Hematopoietic multipotent progenitor cell treated with erythropoietin and hydrocortisone succinate and interleukin-3 and kit ligand, for 8 days (in vitro differentiated cells): Measurements from ENCODE around the gene KCNH4.
A peak's percentile ranks its signal among the peaks of the same experiment; 100 is the strongest.

Experiments
- DNase-seq: peaks from one replicate; pipeline ENCODE4 v3.0.0-alpha.2; 2015

KCNH4 gene

DNA sequence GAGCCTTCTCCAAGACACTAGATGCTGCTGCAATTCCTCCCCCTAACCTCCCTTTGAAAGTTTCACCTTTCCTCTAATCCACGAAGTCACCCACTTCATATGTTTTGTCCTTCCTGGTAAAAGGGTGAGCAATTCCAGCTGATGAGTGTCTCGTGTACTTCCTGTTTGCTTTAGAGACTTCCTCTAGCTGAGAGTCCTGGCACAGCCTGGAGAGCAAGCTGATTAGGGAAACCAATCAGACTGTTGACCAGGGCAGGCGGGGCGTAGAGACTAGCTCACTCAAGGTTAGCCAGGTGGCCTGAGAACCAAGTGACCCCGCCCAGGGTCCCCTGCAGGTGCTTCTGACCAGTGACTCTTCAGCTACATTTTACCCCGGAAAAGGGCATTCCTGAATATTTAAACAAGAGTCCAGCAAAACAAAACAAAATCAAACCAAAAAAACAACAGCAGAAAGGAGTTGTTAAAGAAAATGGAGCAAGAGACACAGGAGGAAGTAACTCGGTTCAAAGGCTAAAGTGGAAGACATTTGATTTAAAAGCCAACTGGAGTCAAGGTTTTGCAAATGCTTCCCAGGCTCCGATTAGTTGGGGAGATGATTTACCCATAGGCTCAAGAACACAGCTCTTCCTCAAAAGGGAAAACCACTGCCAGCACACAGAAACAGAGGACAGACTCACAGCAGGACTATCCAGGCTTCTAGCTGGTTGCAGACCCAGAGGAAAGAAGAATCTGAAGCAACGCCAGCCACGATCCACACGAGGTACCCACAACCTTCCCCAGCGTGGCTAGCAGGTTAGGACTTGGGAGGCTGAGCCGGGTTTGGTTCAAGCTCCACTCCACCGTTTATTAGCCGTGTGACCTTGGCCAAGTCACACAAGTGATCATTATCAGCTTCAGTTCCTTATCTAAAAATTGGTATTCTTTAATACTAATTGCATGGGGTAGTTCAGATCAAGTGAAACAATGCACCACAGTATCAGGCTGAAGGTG lies 45.0 kb downstream of the KCNH4 start:
- DNase-seq = peak; percentile 26

DNA sequence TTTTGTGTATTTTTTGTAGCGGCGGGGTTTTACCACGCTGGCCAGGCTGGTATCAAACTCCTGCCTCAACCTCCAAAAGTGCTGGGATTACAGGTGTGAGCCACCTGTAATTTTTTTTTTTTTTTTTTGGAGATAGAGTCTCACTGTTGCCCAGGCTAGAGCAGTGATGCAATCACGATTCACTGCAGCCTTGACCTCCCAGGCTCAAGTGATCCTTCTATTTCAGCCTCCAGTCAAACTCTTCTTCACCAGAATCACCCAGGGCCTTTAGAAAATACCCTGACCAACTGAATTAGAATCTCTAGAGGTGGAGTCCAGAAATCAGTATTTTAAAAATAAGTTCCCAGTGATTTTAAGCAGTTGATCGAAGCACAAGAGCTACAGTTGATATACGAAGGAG lies 45.8 kb downstream of the KCNH4 start:
- no peak for DNase-seq

DNA sequence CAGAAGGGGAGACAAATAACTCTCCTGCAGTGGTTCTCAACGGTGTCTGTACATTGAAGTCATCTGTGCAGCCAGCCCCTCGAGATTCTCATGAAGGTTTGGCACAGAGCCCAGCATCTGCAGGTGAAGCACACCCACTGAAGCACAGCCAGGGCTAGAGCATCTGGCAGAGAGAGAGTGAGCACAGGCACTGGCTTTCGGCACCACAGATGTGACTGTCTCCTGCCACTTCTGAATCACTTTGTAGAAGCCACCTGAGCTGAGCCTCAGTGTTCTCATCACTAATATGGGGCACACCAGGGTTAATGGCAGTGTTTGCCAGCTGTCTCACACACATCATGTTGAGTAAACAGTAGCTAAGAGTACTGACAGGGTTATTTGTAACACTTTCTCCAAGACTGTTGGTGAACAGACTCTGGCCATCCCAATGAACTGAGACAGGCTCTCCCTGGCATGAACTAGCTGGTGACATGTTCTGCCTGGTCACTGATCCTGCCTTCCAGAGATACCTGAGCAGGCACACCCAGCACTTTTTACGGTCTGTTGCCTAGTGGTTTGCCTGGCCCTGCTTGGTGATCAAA lies 47.4 kb downstream of the KCNH4 start:
- DNase-seq = peak; percentile 44

DNA sequence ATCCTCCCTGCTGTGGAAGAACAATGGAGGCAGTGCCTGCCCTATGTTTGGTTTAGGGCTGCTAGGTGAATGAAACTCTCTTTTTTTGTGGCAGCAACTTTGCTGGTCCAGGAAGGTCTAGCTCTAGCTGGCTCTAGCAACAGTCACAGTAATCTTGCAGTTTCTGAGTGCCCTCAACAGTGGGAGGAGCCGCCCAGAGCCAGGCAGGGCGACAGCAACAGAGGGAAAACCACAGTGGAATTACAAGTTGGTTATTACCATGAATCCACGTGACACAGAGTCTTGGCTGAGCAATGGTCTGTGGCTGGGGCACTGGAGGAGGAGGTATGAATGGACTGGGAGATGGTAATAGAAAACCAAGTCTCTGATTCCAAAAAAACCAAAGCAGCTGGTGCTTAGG lies 48.0 kb downstream of the KCNH4 start:
- peak; percentile 77 for DNase-seq

DNA sequence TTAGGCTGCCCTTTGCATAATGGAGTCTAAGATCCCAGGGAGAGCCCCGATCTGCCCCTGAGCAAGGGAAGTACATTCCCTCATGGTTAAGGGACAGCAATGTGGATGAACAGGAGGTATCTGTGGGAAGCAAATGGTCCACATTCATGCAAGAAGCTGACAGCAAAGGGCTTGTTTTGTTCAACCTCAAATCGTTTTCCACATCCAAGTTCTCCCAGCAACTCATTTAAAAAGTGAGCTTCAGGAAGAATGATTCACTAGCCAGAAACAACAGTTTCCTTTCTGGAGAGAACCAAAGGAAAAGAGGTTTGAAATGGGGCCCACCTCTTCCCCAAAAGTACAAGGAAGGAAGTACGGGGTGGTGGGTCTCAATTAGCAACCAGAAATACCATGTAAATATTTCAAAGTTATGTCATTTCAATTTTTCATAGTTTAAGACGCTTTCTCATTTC lies 48.9 kb downstream of the KCNH4 start:
- no peak for DNase-seq

DNA sequence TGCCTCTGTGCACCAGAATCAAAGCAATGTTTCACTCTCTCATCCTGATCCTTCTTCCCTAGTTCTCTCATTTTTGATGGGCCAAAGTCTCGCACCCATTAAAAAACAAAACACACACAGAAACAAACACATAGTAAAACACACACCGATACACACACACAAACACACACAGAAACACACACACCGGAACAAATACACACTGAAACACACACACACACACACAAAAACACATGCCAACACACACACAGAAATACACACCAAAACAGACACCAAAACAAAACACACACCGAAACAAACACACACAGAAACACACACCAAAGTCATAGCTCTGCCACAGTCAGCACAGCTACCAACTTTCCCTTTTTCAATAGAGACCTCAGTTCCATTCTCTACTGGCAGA lies 49.7 kb downstream of the KCNH4 start:
- no peak for DNase-seq

DNA sequence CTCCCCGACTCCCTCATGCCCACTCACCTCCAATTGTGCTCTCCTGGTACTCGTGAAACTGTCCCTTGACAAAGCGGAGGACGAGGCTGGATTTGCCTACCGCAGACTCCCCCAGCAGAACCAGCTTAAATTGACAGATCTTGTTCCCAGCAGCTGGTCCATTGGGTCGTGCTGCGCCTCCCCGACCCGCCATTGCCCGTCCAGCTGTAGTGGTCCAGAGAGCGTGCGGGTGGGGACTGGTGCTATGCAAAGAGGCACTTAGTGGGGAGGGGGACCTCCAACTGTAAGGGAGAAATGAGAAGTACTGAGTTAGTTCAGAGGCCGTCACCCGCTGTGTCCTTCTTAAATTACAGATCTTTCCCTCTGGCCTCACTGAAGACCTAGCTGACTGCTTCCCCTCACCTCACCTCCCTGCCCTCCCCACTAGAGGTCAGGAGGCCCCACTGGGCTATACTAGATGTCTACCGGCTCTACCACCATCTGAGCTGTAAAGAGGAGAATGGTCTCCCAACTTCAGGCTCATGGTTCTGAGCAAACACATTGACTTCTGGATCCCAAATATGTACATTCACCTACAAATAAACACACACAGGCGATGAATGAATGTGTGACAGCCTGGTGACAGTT lies 50.5 kb downstream of the KCNH4 start:
- DNase-seq = no peak

DNA sequence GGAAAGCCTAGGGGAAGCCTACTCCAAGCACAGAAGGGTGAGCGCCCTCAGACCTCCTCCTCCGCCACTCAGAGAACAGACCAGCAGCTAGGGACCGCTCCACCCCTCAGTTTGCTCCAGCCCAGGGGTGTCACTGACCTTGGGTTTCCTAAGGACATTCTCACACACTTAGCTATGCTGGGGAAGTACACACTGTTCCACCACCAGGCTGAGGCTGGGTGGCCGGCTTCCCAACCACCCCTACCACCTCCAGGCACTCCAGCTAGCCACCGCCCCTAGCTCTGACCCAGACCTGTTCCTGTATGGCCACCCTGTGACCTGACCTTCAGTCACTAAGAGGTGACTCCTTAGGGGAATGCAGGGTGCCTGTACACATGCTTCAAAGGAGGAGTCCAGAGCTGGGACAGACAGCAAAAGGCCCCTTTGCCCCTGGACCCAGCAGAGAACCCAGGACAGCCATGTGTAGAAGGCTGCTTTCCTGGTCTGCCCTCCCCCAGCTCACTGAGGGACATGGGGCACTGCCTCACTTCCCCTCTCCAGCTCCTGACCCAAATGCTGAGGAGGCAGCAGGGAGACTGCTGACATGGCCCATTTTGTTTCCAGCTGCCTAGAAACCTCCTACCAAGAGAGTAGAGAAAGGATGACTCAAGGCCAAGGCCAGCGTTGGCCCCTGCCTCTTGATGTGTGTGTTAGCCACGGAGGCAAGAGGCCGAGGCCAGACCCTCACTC lies 51.7 kb downstream of the KCNH4 start:
- DNase-seq = no peak

DNA sequence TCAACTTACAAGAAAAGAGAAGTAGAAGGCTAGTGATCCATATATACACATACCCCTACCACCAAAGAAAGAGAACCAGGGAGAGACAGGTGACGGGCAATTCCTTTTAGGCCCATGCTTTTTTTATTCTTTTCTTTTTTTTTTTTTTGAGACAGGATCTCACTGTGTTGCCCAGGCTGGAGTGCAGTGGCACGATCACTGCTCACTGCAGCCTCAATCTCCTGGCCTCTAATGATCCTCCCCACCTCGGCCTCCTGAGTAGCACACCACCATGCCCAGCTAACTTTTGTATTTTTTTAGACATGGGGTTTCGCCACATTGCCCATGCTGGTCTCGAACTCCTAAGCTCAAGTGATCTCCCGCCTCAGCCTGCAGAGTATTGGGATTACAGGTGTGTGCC lies 53.5 kb downstream of the KCNH4 start:
- DNase-seq = no peak

DNA sequence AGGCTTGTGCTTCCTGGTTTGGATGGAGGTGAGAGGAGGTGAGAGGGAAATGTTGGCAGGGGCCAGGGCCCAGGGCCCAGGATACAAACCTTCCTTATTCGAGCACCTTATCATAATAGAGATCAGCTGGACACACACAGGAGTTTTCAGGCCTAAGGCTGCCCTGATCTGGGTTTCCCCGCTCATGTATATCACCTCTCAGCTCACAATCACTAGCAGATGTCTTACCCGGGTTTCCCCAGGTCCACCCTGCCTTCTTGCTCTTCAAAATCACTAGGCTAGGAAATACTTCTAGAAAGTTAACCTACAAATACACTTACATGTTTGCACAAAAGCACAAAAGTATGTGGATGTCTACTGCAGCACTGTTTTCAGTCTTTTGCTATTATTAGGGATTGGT lies 54.1 kb downstream of the KCNH4 start:
- no peak for DNase-seq

DNA sequence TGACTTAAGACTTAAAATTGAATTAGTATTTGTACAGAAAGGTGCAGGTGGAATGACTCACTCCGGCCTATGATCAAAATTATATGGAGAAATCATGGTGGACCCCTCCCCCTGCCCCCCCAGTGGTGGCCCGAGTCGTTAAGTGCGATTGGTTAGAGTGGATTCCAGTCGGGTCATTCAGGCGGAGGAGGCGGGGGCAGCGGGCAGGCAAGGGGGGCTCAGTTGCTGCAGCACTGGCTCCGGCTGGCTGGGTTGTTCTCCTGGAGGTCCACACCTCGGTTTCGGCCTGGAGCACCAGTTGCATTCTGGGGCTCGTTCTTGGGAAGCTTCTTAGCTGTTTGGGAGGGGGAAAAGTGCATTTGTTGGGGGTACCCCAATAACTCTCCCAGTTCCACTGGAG lies 55.4 kb downstream of the KCNH4 start:
- no peak for DNase-seq

DNA sequence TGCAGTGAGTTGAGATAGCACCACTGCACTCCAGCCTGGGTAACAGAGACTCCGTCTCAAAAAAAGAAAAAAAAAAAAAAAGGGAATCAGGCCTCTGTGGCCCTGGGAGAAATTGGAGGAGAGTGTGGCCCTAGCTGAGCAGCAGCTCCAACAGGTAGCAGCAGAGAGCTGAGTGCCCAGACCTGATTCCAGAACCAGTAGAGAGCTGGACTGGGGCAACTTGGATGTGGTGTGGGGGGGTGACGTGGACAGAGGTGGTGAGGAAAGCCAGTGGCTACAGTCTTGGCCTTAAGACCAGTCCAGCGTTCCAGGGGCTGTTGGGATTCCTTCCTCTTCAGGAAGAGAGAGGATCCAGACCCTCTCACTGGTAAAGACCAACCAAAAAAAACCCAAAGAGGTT lies 56.7 kb downstream of the KCNH4 start:
- DNase-seq = no peak

DNA sequence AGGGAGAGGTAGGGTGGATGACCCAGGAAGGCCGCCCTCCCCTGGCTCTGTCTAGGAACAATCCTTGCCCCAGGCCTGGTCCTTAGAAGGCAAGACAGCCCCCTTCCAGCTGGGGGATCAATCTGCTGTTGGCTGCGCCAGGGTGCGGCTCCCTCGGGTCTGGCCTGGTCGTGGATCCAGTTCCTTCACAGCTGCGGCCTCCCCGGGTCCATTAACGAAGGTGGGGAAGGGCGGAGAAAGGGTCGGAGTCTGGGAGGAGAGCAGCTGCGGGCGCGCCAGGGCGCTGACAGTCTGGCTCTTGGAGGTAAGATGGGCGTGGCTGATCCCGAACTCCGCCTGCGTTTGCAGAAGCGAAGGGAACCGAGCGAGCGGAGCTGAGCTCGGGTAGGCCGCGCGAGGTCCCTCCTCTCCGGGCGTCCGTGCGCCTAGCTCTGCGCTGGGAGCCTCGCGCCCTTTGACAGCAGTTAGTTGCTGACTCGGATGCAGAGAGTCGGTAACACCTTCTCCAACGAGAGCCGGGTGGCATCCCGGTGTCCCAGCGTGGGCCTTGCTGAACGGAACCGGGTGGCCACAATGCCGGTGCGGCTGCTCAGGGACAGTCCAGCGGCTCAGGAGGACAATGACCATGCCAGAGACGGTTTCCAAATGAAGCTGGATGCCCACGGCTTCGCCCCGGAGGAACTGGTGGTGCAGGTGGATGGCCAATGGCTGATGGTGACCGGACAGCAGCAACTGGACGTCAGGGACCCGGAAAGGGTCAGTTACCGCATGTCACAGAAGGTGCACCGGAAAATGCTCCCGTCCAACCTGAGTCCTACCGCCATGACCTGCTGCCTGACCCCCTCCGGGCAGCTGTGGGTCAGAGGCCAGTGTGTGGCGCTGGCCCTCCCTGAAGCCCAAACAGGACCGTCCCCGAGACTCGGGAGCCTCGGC lies 58.3 kb downstream of the KCNH4 start, which contains the start of gene HSPB9:
Gene HSPB9 (plus strand): TSS at position 434 of the 933 bp plus-strand sequence. CDS start 47 bp downstream, at position 481.
- DNase-seq = no peak

DNA sequence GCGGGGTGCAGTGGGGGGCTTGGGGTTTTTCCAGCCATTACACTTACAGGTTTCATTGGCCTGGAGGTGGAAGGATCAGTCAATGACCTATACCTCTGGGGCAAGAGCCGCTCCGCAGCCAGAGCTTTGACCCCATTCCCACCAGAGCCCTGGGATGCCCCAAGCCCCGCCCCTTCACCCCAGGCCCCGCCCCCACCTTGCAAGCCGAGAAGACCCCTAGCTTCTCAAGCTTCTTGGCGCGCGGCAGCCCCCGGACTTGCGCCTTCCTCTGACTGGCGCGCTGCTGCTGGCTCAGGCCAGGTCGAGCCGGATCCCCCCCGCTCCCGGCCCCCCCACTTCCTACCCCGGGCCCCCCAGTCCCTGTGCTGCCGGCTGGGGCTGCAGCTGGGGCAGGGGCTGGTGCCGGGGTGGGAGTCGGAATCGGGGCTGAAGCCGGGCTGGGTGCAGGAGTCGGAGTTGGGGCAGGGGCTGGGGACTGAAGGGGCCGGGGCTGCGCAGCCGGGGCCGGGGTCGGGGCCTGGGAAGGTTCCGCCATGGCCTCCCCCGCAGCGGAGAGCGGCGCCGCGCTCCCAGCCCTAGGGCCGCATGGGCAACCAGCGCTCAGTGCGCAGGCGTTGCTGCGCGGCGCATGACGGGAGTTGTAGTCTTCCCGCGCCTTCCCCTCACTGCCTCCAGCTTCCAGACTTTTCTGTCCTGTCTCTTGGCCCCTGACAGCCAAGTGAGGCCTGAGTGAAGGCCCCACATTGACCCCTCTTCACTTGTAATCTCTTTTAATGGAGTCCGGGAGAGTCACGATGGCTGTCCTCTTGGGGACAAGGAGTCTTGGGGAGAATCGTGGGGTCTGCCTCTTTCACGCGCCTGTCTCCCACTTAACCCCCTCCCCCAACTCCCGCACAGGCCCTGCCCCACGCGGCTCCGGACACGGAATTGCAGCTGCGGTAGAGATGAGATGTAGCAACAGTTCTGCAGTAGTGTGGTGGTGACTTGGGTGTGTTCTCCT lies 59.9 kb downstream of the KCNH4 start, which contains the start of gene KAT2A:
Gene KAT2A (minus strand): TSS at position 598 of the 1,000 bp plus-strand sequence. CDS start 63 bp downstream, at position 535.
- peak; percentile 87 for DNase-seq

DNA sequence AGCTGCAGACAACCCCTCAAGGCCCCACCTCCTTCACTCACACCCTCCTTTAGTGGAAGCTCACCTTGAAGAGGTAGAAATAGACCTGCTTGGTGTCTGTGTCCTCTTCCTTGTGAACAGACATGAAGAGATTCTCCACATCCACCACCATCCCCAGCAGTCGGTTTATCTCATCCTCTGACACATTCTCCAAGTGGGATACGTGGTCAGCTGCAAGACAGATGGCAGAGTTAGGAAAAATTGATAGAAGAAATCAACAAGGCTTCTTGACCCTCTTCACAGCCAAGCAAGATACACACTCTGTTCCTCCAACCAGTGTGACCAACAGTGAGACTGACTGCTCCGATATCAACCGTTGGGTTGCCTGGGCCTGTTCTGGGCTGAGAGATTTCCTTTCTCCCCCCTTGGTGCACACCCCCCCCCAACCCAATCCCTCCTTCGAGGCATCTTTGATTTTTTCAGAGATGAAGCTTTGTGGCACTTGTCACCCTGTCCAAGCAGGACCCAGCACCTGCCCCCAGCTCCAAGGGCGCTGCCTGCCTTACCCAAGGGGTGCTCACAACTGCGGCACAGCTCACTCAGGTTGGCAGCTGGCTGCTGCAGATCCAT lies 60.7 kb downstream of the KCNH4 start:
- peak; percentile 68 for DNase-seq

DNA sequence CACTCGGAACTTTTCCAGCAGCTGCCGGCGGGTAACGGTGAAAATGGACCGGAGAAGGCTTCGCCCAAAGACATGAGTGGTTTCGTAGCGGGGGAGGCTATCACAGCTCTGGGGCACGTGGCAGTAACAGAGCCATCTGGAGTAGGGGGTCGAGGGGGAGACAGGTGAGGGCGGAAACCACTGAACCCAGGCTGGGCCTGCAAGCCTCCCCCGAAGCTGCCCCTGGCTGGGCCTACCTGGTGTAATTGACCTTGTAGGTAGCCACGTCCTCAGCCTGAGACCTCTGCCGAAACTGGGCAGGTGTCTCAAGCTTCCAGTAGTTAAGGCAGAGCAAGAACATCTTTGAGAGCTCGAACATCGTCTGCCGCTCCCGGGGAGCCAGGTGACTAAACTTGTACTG lies 61.6 kb downstream of the KCNH4 start:
- DNase-seq = no peak

DNA sequence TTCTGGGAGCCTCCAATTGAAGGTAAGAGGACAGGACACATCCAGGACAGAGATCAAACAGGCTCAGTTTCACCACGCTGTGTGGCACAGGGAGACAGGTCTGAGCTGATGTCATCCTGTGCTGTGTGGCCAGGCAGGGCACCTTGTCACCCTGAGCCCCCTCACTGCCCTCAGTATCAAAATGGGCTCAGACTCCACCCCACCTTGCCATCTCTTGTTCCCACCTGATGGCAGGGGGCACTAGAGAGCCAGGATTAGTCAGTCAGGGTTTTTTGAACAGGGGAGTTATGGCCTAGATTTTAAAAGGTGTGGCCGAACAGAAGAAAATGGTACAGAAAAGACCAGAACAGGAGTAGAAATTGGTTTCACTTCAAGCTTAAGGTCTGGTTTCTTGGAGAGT lies 62.4 kb downstream of the KCNH4 start:
- DNase-seq = peak; percentile 58

DNA sequence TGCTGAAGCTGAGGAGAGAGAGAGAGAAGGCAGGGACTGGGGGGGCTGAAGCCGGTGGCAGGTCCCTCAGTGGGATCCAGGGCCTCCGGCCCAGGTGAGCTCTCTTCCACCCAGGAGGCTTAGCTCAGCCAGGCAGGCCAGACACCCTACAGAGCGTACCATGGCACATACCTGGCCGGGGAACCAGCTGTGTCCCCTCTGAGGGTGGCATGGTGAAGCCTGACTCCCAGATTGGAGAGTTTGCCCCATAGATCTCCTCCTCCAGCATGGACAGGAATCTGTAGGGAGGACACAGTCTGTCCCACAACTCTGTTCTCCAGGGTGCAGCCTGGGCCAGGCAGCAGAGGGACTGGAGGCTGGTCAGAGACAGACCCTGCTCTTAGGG lies 62.8 kb downstream of the KCNH4 start:
- no peak for DNase-seq

DNA sequence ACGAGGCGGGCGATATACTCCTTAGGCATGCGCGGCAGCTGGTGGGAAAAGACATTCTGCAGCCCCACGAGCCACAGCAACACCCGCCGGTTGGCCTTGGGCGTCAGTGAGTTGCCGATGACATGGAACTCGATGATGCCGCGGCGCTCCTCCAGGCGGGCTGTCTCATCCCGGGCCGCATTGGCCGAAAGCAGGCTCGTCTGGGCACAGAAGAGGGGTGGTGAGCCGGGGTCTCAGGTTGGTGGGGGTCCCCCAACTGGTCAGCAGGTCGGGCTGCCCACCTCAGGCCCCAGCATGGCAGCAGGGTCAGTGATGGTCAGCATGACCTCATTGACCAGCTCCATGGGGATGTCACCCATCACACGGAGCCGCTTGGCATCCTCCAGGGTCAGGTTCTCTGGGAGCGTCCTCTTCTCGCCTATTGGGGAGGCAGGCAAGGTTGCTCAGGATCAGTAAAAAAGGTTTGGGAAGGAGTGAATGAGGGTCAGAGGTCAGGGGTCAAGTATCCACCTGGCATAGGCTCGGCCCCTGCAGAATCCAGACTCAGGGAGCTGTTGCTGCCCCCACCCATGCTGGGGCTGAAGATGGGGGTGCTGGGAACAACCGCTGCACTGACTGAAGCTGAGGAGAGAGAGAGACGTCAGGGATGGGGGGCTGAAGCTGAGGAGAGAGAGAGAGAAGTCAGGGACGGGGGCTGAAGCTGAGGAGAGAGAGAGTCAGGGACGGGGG lies 63.4 kb downstream of the KCNH4 start:
- no peak for DNase-seq
